ENCODE results near the gene VWA8.

The VWA8 gene

GRCh38 chr13:41709511-41709910 lies 251.4 kb downstream of the VWA8 start:
- Histone ChIP-seq H3K4me3 (ENCODE audit: low read depth, low read length) (no peak overlapping the region), H3K9me3 (ENCODE audit: control insufficient read depth, insufficient read depth, low read length) (no peaks in the 10 kb centered on the region), H3K4me1 (ENCODE audit: control insufficient read depth, insufficient read depth, low read length) (peaks cover 10% of the 10 kb centered on the region), H3K27me3 (ENCODE audit: control insufficient read depth, insufficient read depth, low read length) (no peaks in the 10 kb centered on the region), H3K36me3 (ENCODE audit: control insufficient read depth, insufficient read depth, low read length) (no peaks in the 10 kb centered on the region), H3K9ac (ENCODE audit: low read depth, low read length) (no peak overlapping the region)

DNA sequence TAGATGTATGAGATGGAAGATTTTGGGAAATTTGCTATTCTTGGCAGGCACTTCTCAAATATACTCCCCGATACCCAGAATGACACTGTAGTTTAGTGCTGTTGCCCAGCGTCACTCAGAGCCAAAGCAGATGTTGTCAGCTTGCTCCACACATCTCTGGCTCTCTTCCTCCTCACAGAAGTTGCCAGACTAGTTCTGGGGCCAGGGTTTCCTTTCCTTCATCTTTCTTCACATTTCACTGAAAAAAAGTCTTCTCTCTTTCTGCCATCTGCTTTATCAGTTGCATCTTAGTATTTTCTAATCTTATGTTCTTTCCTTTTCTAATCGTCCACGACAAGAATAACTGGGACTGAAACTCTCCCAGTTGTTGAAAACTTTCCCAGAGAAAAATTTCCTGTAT lies 252.2 kb downstream of the VWA8 start:
- Histone ChIP-seq H3K4me3 (ENCODE audit: low read depth, low read length) (no peak overlapping the region), H3K4me1 (ENCODE audit: control insufficient read depth, insufficient read depth, low read length) (peaks cover 10% of the 10 kb centered on the region), H3K36me3 (ENCODE audit: control insufficient read depth, insufficient read depth, low read length) (no peaks in the 10 kb centered on the region), H3K9me3 (ENCODE audit: control insufficient read depth, insufficient read depth, low read length) (no peaks in the 10 kb centered on the region), H3K9ac (ENCODE audit: low read depth, low read length) (no peak overlapping the region), H3K27me3 (ENCODE audit: control insufficient read depth, insufficient read depth, low read length) (no peaks in the 10 kb centered on the region)

GRCh38 chr13:41707194-41707821 lies 253.6 kb downstream of the VWA8 start:
- H3K9me3 ChIP-seq (ENCODE audit: control insufficient read depth, insufficient read depth, low read length) = no peaks in the 10 kb centered on the region

DNA sequence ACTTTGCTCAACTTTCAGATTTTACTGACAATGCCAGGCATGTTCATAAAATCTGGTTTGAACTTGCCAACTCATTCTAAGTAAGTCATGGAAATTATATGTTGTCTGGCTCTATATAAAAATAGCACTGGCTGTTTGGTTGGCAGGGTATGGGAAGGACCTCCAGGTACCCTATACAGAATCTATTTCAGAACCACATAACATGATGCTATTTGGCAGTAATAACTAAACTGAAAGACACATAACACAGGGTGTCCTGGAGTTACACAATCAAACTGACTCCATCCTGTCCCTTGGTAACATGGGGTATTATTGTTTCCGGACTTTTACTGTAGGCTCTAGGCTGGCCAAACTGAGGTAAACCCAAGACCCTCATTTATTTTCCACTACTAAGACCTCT lies 254.8 kb downstream of the VWA8 start:
- H3K36me3 ChIP-seq (ENCODE audit: control insufficient read depth, insufficient read depth, low read length) = no peaks in the 10 kb centered on the region
- no peak overlapping the region for H3K9ac ChIP-seq (ENCODE audit: low read depth, low read length)
- no peaks in the 10 kb centered on the region for H3K27me3 ChIP-seq (ENCODE audit: control insufficient read depth, insufficient read depth, low read length)
- H3K4me1 ChIP-seq (ENCODE audit: control insufficient read depth, insufficient read depth, low read length) = peaks cover 5% of the 10 kb centered on the region
- no peaks in the 10 kb centered on the region for H3K9me3 ChIP-seq (ENCODE audit: control insufficient read depth, insufficient read depth, low read length)
- no peak overlapping the region for H3K4me3 ChIP-seq (ENCODE audit: low read depth, low read length)

More at GRCh38 chr13:41707194-41707821, 253.6 kb downstream of the VWA8 start:
- Histone ChIP-seq H3K27me3 (ENCODE audit: control insufficient read depth, insufficient read depth, low read length) (no peaks in the 10 kb centered on the region), H3K4me3 (ENCODE audit: low read depth, low read length) (no peak overlapping the region), H3K9ac (ENCODE audit: low read depth, low read length) (no peak overlapping the region), H3K36me3 (ENCODE audit: control insufficient read depth, insufficient read depth, low read length) (no peaks in the 10 kb centered on the region), H3K4me1 (ENCODE audit: control insufficient read depth, insufficient read depth, low read length) (peaks cover 8% of the 10 kb centered on the region)

DNA sequence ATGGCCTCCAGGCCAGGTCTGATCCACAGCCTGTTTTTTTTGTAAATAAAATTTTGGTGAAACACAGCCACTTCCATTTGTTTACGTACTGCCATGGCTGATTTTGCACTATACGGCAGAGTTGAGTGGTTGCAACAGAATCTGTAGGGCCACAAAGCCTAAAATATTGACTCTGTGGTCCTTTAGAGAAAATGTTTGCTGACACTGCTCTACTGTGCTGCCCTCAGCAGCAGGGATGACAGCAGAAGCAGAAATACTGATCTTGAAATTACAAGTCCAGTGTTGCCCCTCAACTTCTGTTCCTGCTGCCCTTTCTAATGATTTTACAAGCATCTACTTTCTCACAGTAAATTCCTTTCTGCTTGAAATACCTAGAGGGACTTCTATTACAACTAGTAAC lies 258.4 kb downstream of the VWA8 start:
- Histone ChIP-seq H3K36me3 (ENCODE audit: control insufficient read depth, insufficient read depth, low read length) (no peaks in the 10 kb centered on the region), H3K4me3 (ENCODE audit: low read depth, low read length) (no peak overlapping the region), H3K9me3 (ENCODE audit: control insufficient read depth, insufficient read depth, low read length) (no peaks in the 10 kb centered on the region)

DNA sequence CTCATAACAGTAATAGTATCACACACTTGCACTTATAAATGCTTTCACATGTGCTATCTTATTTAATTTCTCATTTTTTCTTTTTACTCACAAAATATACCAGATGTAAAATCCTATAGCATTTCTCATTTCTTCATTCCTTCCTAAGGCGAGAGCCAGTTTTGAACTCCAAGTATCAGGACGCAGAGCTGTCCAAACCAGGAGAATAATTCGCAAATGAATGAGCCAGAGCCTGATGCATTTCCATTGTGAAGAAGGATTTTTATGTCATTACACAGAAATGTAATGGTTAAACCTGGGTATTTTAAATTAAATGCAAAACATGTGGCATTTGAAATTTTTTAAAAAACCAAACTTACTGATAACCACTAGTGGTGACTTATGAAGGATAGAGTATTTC lies 259.2 kb downstream of the VWA8 start:
- no peaks in the 10 kb centered on the region for H3K36me3 ChIP-seq (ENCODE audit: control insufficient read depth, insufficient read depth, low read length)
- no peak overlapping the region for H3K4me3 ChIP-seq (ENCODE audit: low read depth, low read length)
- no peaks in the 10 kb centered on the region for H3K9me3 ChIP-seq (ENCODE audit: control insufficient read depth, insufficient read depth, low read length)
- no peak overlapping the region for H3K9ac ChIP-seq (ENCODE audit: low read depth, low read length)
- H3K4me1 ChIP-seq (ENCODE audit: control insufficient read depth, insufficient read depth, low read length) = peaks cover 8% of the 10 kb centered on the region
- no peaks in the 10 kb centered on the region for H3K27me3 ChIP-seq (ENCODE audit: control insufficient read depth, insufficient read depth, low read length)

More for the DNA sequence above, 258.4 kb downstream of the VWA8 start:
- Histone ChIP-seq H3K9ac (ENCODE audit: low read depth, low read length) (no peak overlapping the region), H3K4me1 (ENCODE audit: control insufficient read depth, insufficient read depth, low read length) (peaks cover under 1% of the 10 kb centered on the region), H3K27me3 (ENCODE audit: control insufficient read depth, insufficient read depth, low read length) (no peaks in the 10 kb centered on the region)

DNA sequence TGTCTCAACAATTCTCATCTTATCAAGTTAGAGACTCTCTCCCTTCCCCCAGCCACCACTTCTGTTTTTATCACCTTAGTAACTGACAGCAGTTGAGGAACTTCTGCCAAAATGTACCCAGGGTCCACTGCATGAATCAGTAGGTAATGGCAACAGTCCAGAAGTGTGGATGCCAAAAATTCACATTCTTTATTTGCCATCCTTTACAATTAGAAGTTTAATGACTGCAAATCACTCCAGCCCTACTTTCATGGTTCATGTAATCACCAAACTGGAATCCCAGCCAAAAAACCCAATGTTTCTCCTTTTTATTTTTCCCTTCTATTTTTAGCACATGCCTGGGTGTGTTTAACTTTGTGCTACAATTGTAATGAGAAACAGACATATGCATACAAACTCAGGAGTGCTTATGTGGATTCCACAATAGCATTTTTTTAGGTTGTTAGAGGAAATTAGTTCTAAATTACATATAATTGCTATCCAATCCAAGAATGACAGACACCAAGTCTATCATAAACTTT lies 260.1 kb downstream of the VWA8 start:
- H3K9ac ChIP-seq (ENCODE audit: low read depth, low read length) = no peak overlapping the region
- H3K9me3 ChIP-seq (ENCODE audit: control insufficient read depth, insufficient read depth, low read length) = no peaks in the 10 kb centered on the region
- H3K4me1 ChIP-seq (ENCODE audit: control insufficient read depth, insufficient read depth, low read length) = peaks cover 13% of the 10 kb centered on the region
- no peak overlapping the region for H3K4me3 ChIP-seq (ENCODE audit: low read depth, low read length)
- H3K27me3 ChIP-seq (ENCODE audit: control insufficient read depth, insufficient read depth, low read length) = no peaks in the 10 kb centered on the region
- no peaks in the 10 kb centered on the region for H3K36me3 ChIP-seq (ENCODE audit: control insufficient read depth, insufficient read depth, low read length)

GRCh38 chr13:41699759-41700158 lies 261.1 kb downstream of the VWA8 start:
- no peaks in the 10 kb centered on the region for H3K36me3 ChIP-seq (ENCODE audit: control insufficient read depth, insufficient read depth, low read length)
- no peak overlapping the region for H3K9ac ChIP-seq (ENCODE audit: low read depth, low read length)
- H3K9me3 ChIP-seq (ENCODE audit: control insufficient read depth, insufficient read depth, low read length) = no peaks in the 10 kb centered on the region
- no peak overlapping the region for H3K4me3 ChIP-seq (ENCODE audit: low read depth, low read length)
- peaks cover 15% of the 10 kb centered on the region for H3K4me1 ChIP-seq (ENCODE audit: control insufficient read depth, insufficient read depth, low read length)
- H3K27me3 ChIP-seq (ENCODE audit: control insufficient read depth, insufficient read depth, low read length) = no peaks in the 10 kb centered on the region

DNA sequence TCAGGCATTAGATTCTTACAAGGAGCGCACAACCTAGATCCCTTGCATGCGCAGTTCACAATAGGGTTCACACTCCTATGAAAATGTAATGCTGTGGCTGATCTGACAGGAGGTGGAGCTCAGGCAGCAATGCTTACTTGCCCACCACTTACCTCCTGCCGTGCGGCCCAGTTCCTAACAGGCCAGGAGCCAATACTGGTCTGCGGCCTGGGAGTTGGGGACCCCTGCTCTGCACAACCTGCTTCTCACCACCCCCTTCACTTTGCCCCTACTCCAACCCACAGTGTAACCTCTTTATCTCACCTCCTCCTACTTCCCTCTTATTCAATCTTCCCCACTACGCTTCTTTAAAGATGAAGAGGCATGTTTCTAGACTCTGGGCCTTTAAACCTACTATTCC lies 263.3 kb downstream of the VWA8 start:
- Histone ChIP-seq H3K27me3 (ENCODE audit: control insufficient read depth, insufficient read depth, low read length) (no peaks in the 10 kb centered on the region), H3K4me1 (ENCODE audit: control insufficient read depth, insufficient read depth, low read length) (peaks cover 17% of the 10 kb centered on the region), H3K36me3 (ENCODE audit: control insufficient read depth, insufficient read depth, low read length) (no peaks in the 10 kb centered on the region), H3K9me3 (ENCODE audit: control insufficient read depth, insufficient read depth, low read length) (no peaks in the 10 kb centered on the region), H3K4me3 (ENCODE audit: low read depth, low read length) (no peak overlapping the region), H3K9ac (ENCODE audit: low read depth, low read length) (no peak overlapping the region)

DNA sequence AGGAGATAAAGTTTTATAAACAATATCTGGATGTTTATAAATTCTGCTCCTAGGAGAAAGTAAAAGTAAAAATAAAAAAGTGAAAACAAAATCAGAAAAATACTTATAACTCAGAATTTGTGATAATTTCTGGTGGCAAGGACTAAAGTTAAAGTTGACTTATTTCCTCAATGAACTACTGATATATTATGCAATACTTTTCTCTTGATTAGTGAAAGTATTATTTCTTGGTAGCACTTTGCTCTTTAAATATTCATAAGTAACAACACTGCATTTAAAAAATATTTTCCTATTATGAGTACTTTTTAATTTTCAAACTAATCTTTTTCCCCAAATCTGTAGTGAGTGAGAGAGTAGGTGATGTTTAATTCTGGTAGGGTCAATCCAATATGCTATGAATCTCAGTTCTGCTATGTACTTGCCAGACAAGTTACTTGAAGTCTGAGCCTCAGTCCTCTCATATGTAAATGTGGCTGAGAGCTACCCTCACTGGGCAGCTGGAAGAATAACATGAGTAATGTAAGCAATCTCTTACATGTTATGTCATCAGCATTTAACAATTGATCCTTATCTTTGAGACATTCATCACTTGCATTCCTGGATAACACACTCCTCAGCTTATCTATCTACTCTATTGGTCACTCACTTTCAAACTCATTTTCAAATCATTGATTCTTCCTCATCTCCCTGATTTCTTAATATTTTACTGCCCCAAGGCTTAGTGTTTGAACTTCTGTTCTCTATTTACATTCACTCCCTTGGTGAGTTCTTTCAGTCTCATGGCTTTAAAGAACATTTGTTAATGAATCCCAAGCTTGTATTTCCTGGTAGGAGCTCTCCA lies 264.5 kb downstream of the VWA8 start:
- peaks cover 17% of the 10 kb centered on the region for H3K4me1 ChIP-seq (ENCODE audit: control insufficient read depth, insufficient read depth, low read length)
- no peaks in the 10 kb centered on the region for H3K36me3 ChIP-seq (ENCODE audit: control insufficient read depth, insufficient read depth, low read length)
- no peak overlapping the region for H3K9ac ChIP-seq (ENCODE audit: low read depth, low read length)
- H3K27me3 ChIP-seq (ENCODE audit: control insufficient read depth, insufficient read depth, low read length) = no peaks in the 10 kb centered on the region
- no peak overlapping the region for H3K4me3 ChIP-seq (ENCODE audit: low read depth, low read length)
- no peaks in the 10 kb centered on the region for H3K9me3 ChIP-seq (ENCODE audit: control insufficient read depth, insufficient read depth, low read length)

DNA sequence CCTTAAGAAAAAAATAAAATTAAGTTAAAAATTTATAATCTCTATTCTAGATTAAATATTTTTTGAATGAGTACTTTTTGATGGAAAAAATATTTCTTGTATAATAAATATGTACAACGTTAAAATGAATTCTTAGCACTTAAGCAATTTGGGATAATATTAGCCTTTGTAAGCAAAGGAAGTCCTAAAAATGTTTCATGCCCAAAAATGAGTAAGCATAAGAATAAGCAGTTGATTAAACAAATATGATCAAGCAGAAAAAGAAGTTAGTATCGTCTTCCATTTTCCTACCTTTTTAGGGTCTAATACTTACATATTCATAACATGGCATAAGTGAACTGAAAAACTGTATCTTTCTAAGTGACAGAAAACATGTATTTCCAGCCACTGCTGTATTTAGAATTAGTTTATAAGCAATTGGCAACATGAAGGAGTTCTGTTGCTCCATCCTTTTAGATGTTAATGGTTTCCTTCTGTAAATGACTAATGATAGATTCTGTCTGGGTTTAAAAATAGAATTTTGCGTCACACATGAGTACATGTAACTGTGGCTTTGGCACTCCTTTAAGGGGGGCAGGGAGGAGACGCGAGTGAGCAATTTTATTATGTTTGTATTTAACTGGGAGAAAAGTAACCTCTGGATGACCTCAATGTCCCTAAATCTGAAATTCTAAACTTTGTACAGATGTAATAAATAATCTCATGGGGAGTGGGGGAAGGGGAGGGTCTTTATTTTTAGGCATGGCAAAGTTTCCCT lies 266.2 kb downstream of the VWA8 start:
- H3K4me1 ChIP-seq (ENCODE audit: control insufficient read depth, insufficient read depth, low read length) = peaks cover 17% of the 10 kb centered on the region
- H3K4me3 ChIP-seq (ENCODE audit: low read depth, low read length) = no peak overlapping the region
- H3K9me3 ChIP-seq (ENCODE audit: control insufficient read depth, insufficient read depth, low read length) = no peaks in the 10 kb centered on the region
- H3K27me3 ChIP-seq (ENCODE audit: control insufficient read depth, insufficient read depth, low read length) = no peaks in the 10 kb centered on the region
- no peak overlapping the region for H3K9ac ChIP-seq (ENCODE audit: low read depth, low read length)
- no peaks in the 10 kb centered on the region for H3K36me3 ChIP-seq (ENCODE audit: control insufficient read depth, insufficient read depth, low read length)

Data from iPS-15b (cell line).